ENCODE results near the gene SLC30A9. TPM values are rescaled to one million over a fixed set of nuclear protein-coding genes. Genes with fewer than 3 reads are reported as not detected.

Gene SLC30A9
- total RNA-seq, 1 experiment from 2014 or later: 32.4 TPM

- Histone ChIP-seq H3K4me3 (ENCODE audit: low read depth in 2 of 2, low read length in 2 of 2) (no peak overlapping the region), H3K36me3 (ENCODE audit: control insufficient read depth, insufficient read depth, low read length) (no peaks in the 10 kb centered on the region; the same call in 1 of the 2 replicates), H3K4me1 (ENCODE audit: control insufficient read depth, insufficient read depth, low read length) (no peaks in the 10 kb centered on the region), H3K27me3 (ENCODE audit: control insufficient read depth, insufficient read depth, low read length) (no peaks in the 10 kb centered on the region), H3K9me3 (ENCODE audit: control insufficient read depth, insufficient read depth, low read depth, low read length) (no peaks in the 10 kb centered on the region), H3K27ac (ENCODE audit: low read length) (no peak overlapping the region)
- POLR2A ChIA-PET: no interaction called here
- CTCF ChIA-PET: no interaction called here
- in situ Hi-C loops (cut with HindIII; ENCODE audit: low pct_unique_long_range_greater_than_20kb, low sequenced_read_pairs) (no loop called here), intact Hi-C loops (cut with micrococcal nuclease; ENCODE audit: unreplicated experiment) (no loop called here)
- BruUV-seq (replicated peaks): no TSS peak
- no peak for TF ChIP-seq SIN3A (IDR thresholded peaks at IDR 0.05; ENCODE audit: borderline replicate concordance, insufficient read depth, low read depth, low read length)
- TF ChIP-seq POLR2AphosphoS5 (IDR thresholded peaks at IDR 0.05; ENCODE audit: low read depth, low read length): no peak
- TF ChIP-seq TCF7L2 (IDR thresholded peaks at IDR 0.05; ENCODE audit: low read depth, low read length): no peak
- TF ChIP-seq, protein P1, sequence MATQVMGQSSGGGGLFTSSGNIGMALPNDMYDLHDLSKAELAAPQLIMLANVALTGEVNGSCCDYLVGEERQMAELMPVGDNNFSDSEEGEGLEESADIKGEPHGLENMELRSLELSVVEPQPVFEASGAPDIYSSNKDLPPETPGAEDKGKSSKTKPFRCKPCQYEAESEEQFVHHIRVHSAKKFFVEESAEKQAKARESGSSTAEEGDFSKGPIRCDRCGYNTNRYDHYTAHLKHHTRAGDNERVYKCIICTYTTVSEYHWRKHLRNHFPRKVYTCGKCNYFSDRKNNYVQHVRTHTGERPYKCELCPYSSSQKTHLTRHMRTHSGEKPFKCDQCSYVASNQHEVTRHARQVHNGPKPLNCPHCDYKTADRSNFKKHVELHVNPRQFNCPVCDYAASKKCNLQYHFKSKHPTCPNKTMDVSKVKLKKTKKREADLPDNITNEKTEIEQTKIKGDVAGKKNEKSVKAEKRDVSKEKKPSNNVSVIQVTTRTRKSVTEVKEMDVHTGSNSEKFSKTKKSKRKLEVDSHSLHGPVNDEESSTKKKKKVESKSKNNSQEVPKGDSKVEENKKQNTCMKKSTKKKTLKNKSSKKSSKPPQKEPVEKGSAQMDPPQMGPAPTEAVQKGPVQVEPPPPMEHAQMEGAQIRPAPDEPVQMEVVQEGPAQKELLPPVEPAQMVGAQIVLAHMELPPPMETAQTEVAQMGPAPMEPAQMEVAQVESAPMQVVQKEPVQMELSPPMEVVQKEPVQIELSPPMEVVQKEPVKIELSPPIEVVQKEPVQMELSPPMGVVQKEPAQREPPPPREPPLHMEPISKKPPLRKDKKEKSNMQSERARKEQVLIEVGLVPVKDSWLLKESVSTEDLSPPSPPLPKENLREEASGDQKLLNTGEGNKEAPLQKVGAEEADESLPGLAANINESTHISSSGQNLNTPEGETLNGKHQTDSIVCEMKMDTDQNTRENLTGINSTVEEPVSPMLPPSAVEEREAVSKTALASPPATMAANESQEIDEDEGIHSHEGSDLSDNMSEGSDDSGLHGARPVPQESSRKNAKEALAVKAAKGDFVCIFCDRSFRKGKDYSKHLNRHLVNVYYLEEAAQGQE (IDR thresholded peaks at IDR 0.05; ENCODE audit: insufficient read depth in 1 of 2, low read depth in 2 of 2, low read length in 1 of 2): no peak
- TF ChIP-seq, protein P2, sequence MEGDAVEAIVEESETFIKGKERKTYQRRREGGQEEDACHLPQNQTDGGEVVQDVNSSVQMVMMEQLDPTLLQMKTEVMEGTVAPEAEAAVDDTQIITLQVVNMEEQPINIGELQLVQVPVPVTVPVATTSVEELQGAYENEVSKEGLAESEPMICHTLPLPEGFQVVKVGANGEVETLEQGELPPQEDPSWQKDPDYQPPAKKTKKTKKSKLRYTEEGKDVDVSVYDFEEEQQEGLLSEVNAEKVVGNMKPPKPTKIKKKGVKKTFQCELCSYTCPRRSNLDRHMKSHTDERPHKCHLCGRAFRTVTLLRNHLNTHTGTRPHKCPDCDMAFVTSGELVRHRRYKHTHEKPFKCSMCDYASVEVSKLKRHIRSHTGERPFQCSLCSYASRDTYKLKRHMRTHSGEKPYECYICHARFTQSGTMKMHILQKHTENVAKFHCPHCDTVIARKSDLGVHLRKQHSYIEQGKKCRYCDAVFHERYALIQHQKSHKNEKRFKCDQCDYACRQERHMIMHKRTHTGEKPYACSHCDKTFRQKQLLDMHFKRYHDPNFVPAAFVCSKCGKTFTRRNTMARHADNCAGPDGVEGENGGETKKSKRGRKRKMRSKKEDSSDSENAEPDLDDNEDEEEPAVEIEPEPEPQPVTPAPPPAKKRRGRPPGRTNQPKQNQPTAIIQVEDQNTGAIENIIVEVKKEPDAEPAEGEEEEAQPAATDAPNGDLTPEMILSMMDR (IDR thresholded peaks at IDR 0.05): no peak
- DNase-seq (ENCODE audit: low read depth, low spot score) (no peak), ATAC-seq (no peak)
Measured at GRCh38 chr4:42074294-42074693, 84.0 kb downstream of the SLC30A9 start.

GRCh38 chr4:42078184-42078801 is 88.0 kb downstream of the SLC30A9 start:
- no peaks in the 10 kb centered on the region; the same call in 1 of the 2 replicates for H3K36me3 ChIP-seq (ENCODE audit: control insufficient read depth, insufficient read depth, low read length)
- DNase-seq (ENCODE audit: low read depth, low spot score) (no peak), ATAC-seq (no peak)
- no peak overlapping the region for H3K4me3 ChIP-seq (ENCODE audit: low read depth in 2 of 2, low read length in 2 of 2)
- TF ChIP-seq, protein P1 (IDR thresholded peaks at IDR 0.05; ENCODE audit: insufficient read depth in 1 of 2, low read depth in 2 of 2, low read length in 1 of 2): no peak
- TF ChIP-seq, protein P2 (IDR thresholded peaks at IDR 0.05): no peak
- TF ChIP-seq POLR2AphosphoS5 (IDR thresholded peaks at IDR 0.05; ENCODE audit: low read depth, low read length): no peak
- no peak for TF ChIP-seq SIN3A (IDR thresholded peaks at IDR 0.05; ENCODE audit: borderline replicate concordance, insufficient read depth, low read depth, low read length)
- TF ChIP-seq TCF7L2 (IDR thresholded peaks at IDR 0.05; ENCODE audit: low read depth, low read length): no peak
- H3K9me3 ChIP-seq (ENCODE audit: control insufficient read depth, insufficient read depth, low read depth, low read length): no peaks in the 10 kb centered on the region
- no peaks in the 10 kb centered on the region for H3K4me1 ChIP-seq (ENCODE audit: control insufficient read depth, insufficient read depth, low read length)
- intact Hi-C loops (cut with micrococcal nuclease; ENCODE audit: unreplicated experiment): no loop called here
- no peak overlapping the region for H3K27ac ChIP-seq (ENCODE audit: low read length)
- BruUV-seq (replicated peaks): no TSS peak
- CTCF ChIA-PET: no interaction called here
- in situ Hi-C loops (cut with HindIII; ENCODE audit: low pct_unique_long_range_greater_than_20kb, low sequenced_read_pairs): no loop called here
- H3K27me3 ChIP-seq (ENCODE audit: control insufficient read depth, insufficient read depth, low read length): no peaks in the 10 kb centered on the region
- POLR2A ChIA-PET: no interaction called here
